HG02588 (cell line): ENCODE data around the gene PAPOLB.

ENCODE experiments used
- ATAC-seq: cut with Tn5 transposase; IDR thresholded peaks from one replicate; pipeline ENCODE4 v1.9.1; 2021; ENCODE audit warnings: mild to moderate bottlenecking, moderate library complexity; ENCODE audit not compliant: unreplicated experiment

The PAPOLB gene

DNA sequence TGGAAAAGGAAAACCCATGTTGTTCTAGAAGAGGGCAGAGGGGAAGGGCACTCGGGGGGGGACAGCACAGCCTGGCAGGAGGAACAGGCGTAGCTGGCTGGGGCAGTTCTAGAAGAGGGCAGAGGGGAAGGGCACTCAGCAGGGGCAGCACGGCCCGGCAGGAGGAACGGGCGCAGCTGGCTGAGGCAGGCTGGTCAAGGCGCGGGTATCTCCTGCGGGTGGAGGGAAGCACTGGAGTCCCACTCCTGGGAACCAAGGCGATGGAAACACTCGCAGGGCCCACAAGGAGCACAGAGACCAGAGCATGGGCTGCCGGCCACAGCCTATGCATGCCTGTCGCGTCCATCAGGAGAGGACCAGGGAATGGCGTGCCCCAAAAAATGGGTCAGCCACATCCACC lies 36.7 kb downstream of the PAPOLB start:
- no peak for ATAC-seq

DNA sequence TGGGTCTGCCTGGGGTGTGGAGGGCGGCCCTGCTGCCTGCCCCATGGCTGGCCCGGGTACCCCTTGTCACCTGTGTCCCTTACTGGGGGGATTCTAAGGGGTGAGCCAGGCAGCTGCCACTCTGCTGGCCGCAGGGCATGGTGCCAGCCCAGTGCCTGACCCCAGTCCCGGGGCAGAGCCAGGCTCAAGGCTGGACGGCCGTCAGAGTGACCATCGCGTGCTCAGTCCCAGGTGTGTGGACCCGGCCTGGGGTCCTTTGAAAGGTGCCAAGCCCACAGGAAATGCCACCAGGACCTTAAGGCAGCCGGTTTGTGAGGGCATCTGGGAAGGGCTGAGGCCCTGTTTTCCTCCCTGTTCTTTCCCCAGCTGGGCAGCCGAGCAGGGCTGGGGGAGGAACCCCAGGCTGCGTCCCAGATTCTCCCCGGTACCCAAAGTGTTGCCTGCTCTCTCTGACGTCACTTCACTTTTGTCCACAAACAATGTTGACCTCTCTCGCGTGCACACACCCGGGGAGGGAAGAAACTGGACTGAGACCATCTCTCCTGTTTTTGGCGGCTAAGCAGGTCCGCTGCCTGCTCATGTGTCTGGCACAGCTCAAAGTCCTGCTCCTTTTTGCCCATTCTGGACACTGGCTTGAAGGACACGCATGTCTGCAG lies 37.6 kb downstream of the PAPOLB start:
- no peak for ATAC-seq

GRCh38 chr7:4823441-4824119 lies 38.2 kb downstream of the PAPOLB start:
- ATAC-seq, result no peak

DNA sequence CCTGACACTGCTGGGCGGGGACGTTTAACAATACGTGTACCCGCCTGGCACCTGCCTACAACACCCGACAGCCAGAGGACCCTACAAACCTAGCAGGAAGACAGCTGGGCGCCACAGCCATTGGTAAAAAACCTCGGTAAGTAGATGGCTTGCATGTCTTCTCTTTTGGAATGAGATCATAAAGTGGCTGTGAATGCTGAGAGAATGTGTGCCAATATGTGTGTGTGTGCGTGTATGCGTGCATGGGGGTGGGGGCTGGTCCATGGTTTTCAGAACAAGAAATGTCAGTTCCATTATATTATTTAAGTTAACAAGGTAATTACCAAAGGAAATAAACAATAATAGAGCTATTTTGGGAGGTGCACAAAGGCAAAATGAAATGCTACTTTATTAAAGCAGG lies 39.2 kb downstream of the PAPOLB start:
- no peak for ATAC-seq

DNA sequence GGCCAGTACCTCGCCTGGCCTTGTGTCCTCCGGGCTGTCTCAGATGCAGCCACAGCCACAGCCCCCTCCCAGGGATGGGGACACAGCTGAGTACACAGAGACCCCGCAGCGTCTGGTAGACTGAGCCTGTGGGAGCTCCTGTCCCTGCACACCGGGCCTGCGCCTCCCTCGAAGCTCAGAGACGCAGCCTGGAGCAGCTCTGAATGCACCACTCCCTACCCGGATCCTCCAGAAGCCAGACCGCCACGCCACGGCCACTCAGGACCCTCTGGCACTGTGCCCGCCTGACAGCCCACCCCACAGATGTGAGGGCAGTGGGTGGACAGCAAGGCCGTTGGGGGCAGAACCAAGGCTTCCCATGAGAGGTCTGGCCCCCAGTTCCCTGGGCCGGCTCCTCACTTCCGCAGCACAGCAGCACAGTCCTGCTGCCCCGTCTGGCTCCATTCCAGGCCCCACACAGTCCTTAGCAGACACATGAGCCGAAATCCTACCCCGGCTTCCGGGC lies 40.8 kb downstream of the PAPOLB start:
- no peak for ATAC-seq

- no peak for ATAC-seq
Measured at GRCh38 chr7:4820405-4820966, 41.3 kb downstream of the PAPOLB start.

- ATAC-seq, result no peak
Measured at GRCh38 chr7:4819560-4820404, 42.0 kb downstream of the PAPOLB start.

DNA sequence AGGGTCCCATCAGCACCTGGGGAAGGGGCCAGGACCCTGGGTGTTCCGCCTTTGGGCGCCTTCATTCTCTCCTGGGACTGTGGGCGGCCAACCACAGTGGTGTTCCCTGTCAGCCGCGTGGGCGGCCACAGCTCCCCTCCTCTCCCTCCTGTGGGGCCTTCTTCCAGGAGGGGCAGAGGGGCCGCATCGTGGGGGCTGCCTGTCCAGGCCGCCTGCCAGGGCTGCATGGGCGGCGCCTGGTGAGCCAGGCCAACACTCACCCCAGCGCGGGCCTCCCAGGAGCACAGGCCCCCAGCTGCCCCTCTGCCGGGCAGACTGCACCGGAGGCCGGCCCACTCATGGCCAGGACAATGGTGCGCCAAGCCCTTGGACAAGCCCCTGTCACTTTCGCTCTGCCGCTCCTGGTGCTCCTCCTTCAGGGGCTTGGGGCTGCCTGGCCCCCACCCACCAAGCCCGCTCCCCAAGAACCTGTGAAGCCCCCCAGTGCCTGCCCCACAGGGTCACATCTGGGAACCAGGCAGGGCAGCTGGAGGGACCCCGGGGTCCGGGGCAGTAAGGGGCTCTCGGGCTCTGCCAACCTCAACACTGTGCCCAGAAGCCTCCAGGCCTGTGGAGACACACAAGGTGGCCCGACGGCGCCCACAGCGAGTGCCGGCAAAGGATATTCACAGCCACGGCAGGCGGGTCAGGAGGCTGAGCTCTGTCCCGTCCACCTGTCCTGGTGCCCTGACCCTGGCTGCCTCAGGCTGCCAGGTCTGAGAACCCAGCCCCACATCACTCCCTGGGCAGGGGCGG lies 43.6 kb downstream of the PAPOLB start:
- ATAC-seq, result no peak

- no peak for ATAC-seq
Measured at GRCh38 chr7:4817178-4817901, 44.5 kb downstream of the PAPOLB start.

GRCh38 chr7:4816419-4817080 lies 45.3 kb downstream of the PAPOLB start:
- ATAC-seq, result no peak

- no peak for ATAC-seq
Measured at GRCh38 chr7:4815609-4816418, 46.0 kb downstream of the PAPOLB start.

GRCh38 chr7:4815121-4815520 lies 46.7 kb downstream of the PAPOLB start:
- ATAC-seq, result no peak

- no peak for ATAC-seq
Measured at GRCh38 chr7:4814433-4814832, 47.4 kb downstream of the PAPOLB start.

DNA sequence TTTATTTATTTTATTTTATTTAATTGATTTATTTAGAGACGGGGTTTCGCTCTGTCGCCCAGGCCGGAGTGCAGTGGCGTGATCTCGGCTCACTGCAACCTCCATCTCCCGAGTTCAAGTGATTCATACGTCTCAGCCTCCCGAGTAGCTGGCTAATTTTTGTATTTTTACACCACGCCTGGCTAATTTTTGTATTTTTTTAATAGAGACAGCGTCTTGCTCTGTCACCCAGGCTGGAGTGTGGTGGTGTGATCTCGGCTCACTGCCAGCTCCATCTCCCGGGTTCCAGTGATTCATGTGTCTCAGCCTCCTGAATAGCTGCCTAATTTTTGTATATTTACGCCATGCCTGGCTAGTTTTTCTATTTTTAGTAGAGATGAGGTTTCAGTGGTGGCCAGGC lies 52.2 kb downstream of the PAPOLB start:
- ATAC-seq, result no peak

DNA sequence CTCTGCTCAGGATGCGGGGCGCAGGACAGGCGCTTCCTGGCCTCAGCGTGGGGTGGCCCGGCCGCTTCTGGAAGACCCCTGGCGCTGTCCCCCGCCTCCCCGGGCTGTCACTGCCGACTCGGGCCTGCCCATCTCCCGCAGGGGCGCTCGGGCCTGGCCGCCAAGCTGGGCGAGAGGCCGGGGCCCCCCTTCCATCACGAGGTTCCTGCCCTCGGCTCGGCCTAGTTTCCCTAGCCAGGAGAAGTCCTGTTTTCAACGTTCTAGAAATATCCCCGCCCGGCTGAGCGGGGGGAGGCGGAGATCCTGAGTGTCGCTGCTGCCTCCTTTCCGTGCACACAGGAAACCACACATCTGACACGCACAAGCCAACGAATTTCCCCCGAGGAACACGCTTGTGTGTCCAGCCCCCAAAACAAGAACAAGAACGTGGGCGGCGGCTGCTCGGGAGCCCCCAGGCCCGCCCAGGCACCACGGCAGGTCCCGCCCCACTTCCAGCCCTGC lies 52.7 kb downstream of the PAPOLB start:
- no peak for ATAC-seq

DNA sequence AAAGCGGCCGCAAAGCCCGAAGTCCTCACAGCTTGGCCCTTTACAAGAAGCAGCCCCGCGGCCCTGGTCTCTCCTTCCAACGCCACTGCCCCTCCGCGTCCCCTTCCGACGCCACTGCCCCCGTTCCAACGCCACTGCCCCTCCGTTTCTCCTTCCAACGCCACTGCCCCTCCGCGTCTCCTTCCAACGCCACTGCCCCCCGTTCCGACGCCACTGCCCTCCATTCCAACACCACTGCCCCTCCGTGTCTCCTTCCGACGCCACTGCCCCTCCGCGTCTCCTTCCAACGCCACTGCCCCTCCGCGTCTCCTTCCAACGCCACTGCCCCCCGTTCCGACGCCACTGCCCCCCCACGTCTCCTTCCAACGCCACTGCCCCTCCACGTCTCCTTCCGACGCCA lies 53.3 kb downstream of the PAPOLB start:
- ATAC-seq, result no peak

DNA sequence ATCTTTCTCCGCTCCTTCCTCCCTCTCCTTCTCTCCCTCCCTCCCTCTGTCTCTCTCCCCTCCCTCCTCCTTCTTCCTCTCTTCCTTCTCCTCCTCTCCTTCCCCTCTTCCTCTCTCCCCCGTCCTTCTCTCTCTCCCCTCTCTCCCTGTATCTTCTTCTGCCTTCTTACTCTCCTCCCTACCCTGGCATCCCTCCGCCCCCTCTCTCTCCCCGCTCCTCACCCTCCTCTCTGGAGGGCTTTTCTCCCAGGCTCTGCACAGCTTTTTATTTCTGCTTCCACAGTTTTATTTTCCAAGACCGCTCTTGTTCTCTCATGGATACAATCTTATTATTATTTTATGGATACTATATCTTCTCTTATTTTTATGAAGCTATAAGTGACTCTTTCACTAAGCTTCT lies 53.8 kb downstream of the PAPOLB start:
- ATAC-seq, result no peak
